ENCODE data around the gene PRR12.

The PRR12 gene

GRCh38 chr19:49651820-49652550 is 61.0 kb downstream of the PRR12 start:
- TF ChIP-seq CTCF (IDR thresholded peaks at IDR 0.05; ENCODE audit: low read depth, low read length) = no peak
- no peak for DNase-seq
- peaks cover 70% of the 10 kb centered on the region for H3K36me3 ChIP-seq

GRCh38 chr19:49652551-49653465 is 61.8 kb downstream of the PRR12 start:
- Histone ChIP-seq H3K4me3 (ENCODE audit: low read depth, low read length) (no peak overlapping the region), H3K9me3 (no peaks in the 10 kb centered on the region), H3K27me3 (no peaks in the 10 kb centered on the region), H3K36me3 (peaks cover 69% of the 10 kb centered on the region), H3K4me1 (no peaks in the 10 kb centered on the region)
- no peak for DNase-seq
- no peak for TF ChIP-seq CTCF (IDR thresholded peaks at IDR 0.05; ENCODE audit: low read depth, low read length)

More at GRCh38 chr19:49651820-49652550, 61.0 kb downstream of the PRR12 start:
- no peaks in the 10 kb centered on the region for H3K9me3 ChIP-seq
- H3K27me3 ChIP-seq = no peaks in the 10 kb centered on the region
- H3K4me3 ChIP-seq (ENCODE audit: low read depth, low read length) = no peak overlapping the region
- H3K4me1 ChIP-seq = no peaks in the 10 kb centered on the region

GRCh38 chr19:49653466-49653806 is 62.5 kb downstream of the PRR12 start:
- no peak for DNase-seq
- Histone ChIP-seq H3K4me3 (ENCODE audit: low read depth, low read length) (no peak overlapping the region), H3K4me1 (no peaks in the 10 kb centered on the region), H3K27me3 (no peaks in the 10 kb centered on the region), H3K36me3 (peaks cover 75% of the 10 kb centered on the region), H3K9me3 (no peaks in the 10 kb centered on the region)
- no peak for TF ChIP-seq CTCF (IDR thresholded peaks at IDR 0.05; ENCODE audit: low read depth, low read length)

- Histone ChIP-seq H3K27me3 (no peaks in the 10 kb centered on the region), H3K9me3 (no peaks in the 10 kb centered on the region), H3K4me1 (no peaks in the 10 kb centered on the region), H3K36me3 (peaks cover 80% of the 10 kb centered on the region), H3K4me3 (ENCODE audit: low read depth, low read length) (no peak overlapping the region)
- TF ChIP-seq CTCF (IDR thresholded peaks at IDR 0.05; ENCODE audit: low read depth, low read length) = no peak
- DNase-seq = no peak
Measured at GRCh38 chr19:49654581-49654980, 63.6 kb downstream of the PRR12 start.

- Histone ChIP-seq H3K36me3 (peaks cover 75% of the 10 kb centered on the region), H3K4me3 (ENCODE audit: low read depth, low read length) (no peak overlapping the region)
Measured at GRCh38 chr19:49655570-49656455, 64.8 kb downstream of the PRR12 start.

More at GRCh38 chr19:49655570-49656455, 64.8 kb downstream of the PRR12 start:
- DNase-seq = no peak
- Histone ChIP-seq H3K9me3 (no peaks in the 10 kb centered on the region), H3K4me1 (no peaks in the 10 kb centered on the region), H3K27me3 (no peaks in the 10 kb centered on the region)
- no peak for TF ChIP-seq CTCF (IDR thresholded peaks at IDR 0.05; ENCODE audit: low read depth, low read length)
